ENCODE results near the gene SLC7A4. TPM values are rescaled to one million over a fixed set of nuclear protein-coding genes. Genes with fewer than 3 reads are reported as not detected.

The SLC7A4 gene
- total and polyA plus RNA-seq, 9 donors = 0.16 to 4.8 (median 0.47) TPM; not detected in 2

GRCh38 chr22:20993304-20994127, 38.8 kb downstream of the SLC7A4 start:
- Histone ChIP-seq H3K9me3 (no peaks in the 10 kb centered on the region), H3K27me3 (no peaks in the 10 kb centered on the region), H3K4me1 (ENCODE audit: insufficient read depth) (peaks cover 12% of the 10 kb centered on the region), H3K27ac (no peak overlapping the region), H3K4me3 (no peak overlapping the region), H3K36me3 (no peaks in the 10 kb centered on the region)
- TF ChIP-seq EP300 (IDR thresholded peaks at IDR 0.05) = no peak
- no peak for TF ChIP-seq POLR2A (IDR thresholded peaks at IDR 0.05)
- no peak for TF ChIP-seq CTCF (IDR thresholded peaks at IDR 0.05)
- DNase-seq = no peak
- intact Hi-C loops (cut with DNase I) = no loop called here
- WGBS, 3 donors = 91 to 94% (median 91%) methylated on average over 28 to 29 of the region's 29 CpGs

GRCh38 chr22:20992456-20993303, 39.7 kb downstream of the SLC7A4 start:
- H3K27ac ChIP-seq = no peak overlapping the region
- no peaks in the 10 kb centered on the region for H3K9me3 ChIP-seq
- no peak for TF ChIP-seq EP300 (IDR thresholded peaks at IDR 0.05)
- no peak for TF ChIP-seq POLR2A (IDR thresholded peaks at IDR 0.05)
- TF ChIP-seq CTCF (IDR thresholded peaks at IDR 0.05) = no peak
- H3K4me1 ChIP-seq (ENCODE audit: insufficient read depth) = peaks cover 12% of the 10 kb centered on the region
- intact Hi-C loops (cut with DNase I) = no loop called here
- H3K27me3 ChIP-seq = no peaks in the 10 kb centered on the region
- no peaks in the 10 kb centered on the region for H3K36me3 ChIP-seq
- 84 to 85% (median 84%) methylated on average over 21 of the region's 21 CpGs for WGBS, 3 donors
- DNase-seq = no peak
- H3K4me3 ChIP-seq = no peak overlapping the region

- 86 to 92% (median 87%) methylated on average over 7 of the region's 7 CpGs for WGBS, 3 donors
- intact Hi-C loops (cut with DNase I) = no loop called here
Measured at GRCh38 chr22:20992056-20992442, 40.3 kb downstream of the SLC7A4 start.

More at GRCh38 chr22:20992056-20992442, 40.3 kb downstream of the SLC7A4 start:
- peaks cover 12% of the 10 kb centered on the region for H3K4me1 ChIP-seq (ENCODE audit: insufficient read depth)
- no peaks in the 10 kb centered on the region for H3K9me3 ChIP-seq
- no peak for DNase-seq
- no peaks in the 10 kb centered on the region for H3K27me3 ChIP-seq
- TF ChIP-seq CTCF (IDR thresholded peaks at IDR 0.05) = no peak
- TF ChIP-seq POLR2A (IDR thresholded peaks at IDR 0.05) = no peak
- no peak for TF ChIP-seq EP300 (IDR thresholded peaks at IDR 0.05)
- no peak overlapping the region for H3K27ac ChIP-seq
- no peaks in the 10 kb centered on the region for H3K36me3 ChIP-seq
- no peak overlapping the region for H3K4me3 ChIP-seq

Data from ovary (tissue), 9 donors.